HEK293 (cell line): ENCODE results near the gene NPW.

Source experiments
- CTCF ChIA-PET: fragments of 350-600 bp; formaldehyde crosslinking; extraction: SDS; loops from one replicate; lab custom pipeline; 2021; ENCODE audit warnings: antibody characterized with exemption; lab: Yijun Ruan, JAX
- POLR2A ChIA-PET: fragments of 300-600 bp; formaldehyde crosslinking; extraction: SDS; loops from one replicate; lab custom pipeline; 2020; ENCODE audit warnings: antibody characterized with exemption, inconsistent platforms; lab: Yijun Ruan, JAX
- H3K27ac ChIP-seq: fragments of 200-500 bp; sonication (Bioruptor generic); 2 replicates; pipeline ENCODE4 v1.5.1; 2014; ENCODE audit warnings: low read depth, low read length, control low read depth, inconsistent platforms; ENCODE audit errors: extremely low read depth
- H3K36me3 ChIP-seq, 2 experiments: fragments of 200-500 bp in 1 of 2; sonication (Bioruptor generic) in 1 of 2; 1 replicate in 1 of 2; 2 replicates in 1 of 2; pipeline ENCODE4 v1.5.1; 2014 to 2017; ENCODE audit warnings: inconsistent platforms in 2 of 2, low read length in 2 of 2; ENCODE audit not compliant: control insufficient read depth in 2 of 2, insufficient read depth in 1 of 2
- H3K4me1 ChIP-seq: fragments of 200-500 bp; sonication (Bioruptor generic); 2 replicates; pipeline ENCODE4 v1.5.1; 2014; ENCODE audit warnings: mild to moderate bottlenecking, low read length, inconsistent platforms; ENCODE audit not compliant: control insufficient read depth, insufficient read depth
- H3K4me3 ChIP-seq: 2 replicates; pipeline ENCODE4 v1.5.1; 2011; ENCODE audit warnings: low read depth, mild to moderate bottlenecking, control low read depth, low read length, moderate library complexity
- H3K9me3 ChIP-seq: fragments of 200-500 bp; sonication (Bioruptor generic); 2 replicates; pipeline ENCODE4 v1.5.1; 2014; ENCODE audit warnings: low read depth, low read length, inconsistent platforms; ENCODE audit not compliant: control insufficient read depth, insufficient read depth
- EGR2 ChIP-seq: fragments of 450-650 bp; formaldehyde crosslinking; IDR thresholded peaks from 2 replicates; pipeline ENCODE4 v1.5.1; 2016; ENCODE audit warnings: low read depth, missing biosample characterization, missing genetic modification characterization
- FEZF1 ChIP-seq: fragments of 450-650 bp; formaldehyde crosslinking; IDR thresholded peaks from 2 replicates; pipeline ENCODE4 v1.5.1; 2016; ENCODE audit warnings: missing biosample characterization, missing genetic modification characterization
- GLIS1 ChIP-seq: fragments of 450-650 bp; formaldehyde crosslinking; IDR thresholded peaks from 2 replicates; pipeline ENCODE4 v1.5.1; 2016; ENCODE audit warnings: missing biosample characterization, missing genetic modification characterization
- HOXC10 ChIP-seq: sonication (generic); formaldehyde crosslinking; IDR thresholded peaks from 2 replicates; pipeline ENCODE4 v1.8.1; 2023; ENCODE audit warnings: mild to moderate bottlenecking, missing genetic modification reagents
- KLF1 ChIP-seq: fragments of 450-650 bp; formaldehyde crosslinking; IDR thresholded peaks from 2 replicates; pipeline ENCODE4 v1.5.1; 2016; ENCODE audit warnings: missing biosample characterization, missing genetic modification characterization
- TCF7L2 ChIP-seq: IDR thresholded peaks from 2 replicates; pipeline ENCODE4 v1.6.1; 2011; ENCODE audit warnings: low read depth, mild to moderate bottlenecking, inconsistent platforms, low read length, moderate library complexity, borderline replicate concordance
- ZNF138 ChIP-seq: fragments of 450-650 bp; formaldehyde crosslinking; IDR thresholded peaks from 2 replicates; pipeline ENCODE4 v1.5.1; 2016; ENCODE audit warnings: missing biosample characterization, missing genetic modification characterization, borderline replicate concordance
- ZNF16 ChIP-seq: fragments of 450-650 bp; formaldehyde crosslinking; IDR thresholded peaks from 2 replicates; pipeline ENCODE4 v1.5.1; 2016; ENCODE audit warnings: low read depth, missing biosample characterization, missing genetic modification characterization
- ZNF2 ChIP-seq: fragments of 450-650 bp; formaldehyde crosslinking; IDR thresholded peaks from 2 replicates; pipeline ENCODE4 v1.5.1; 2016; ENCODE audit warnings: missing biosample characterization, missing genetic modification characterization
- ZNF211 ChIP-seq: fragments of 450-650 bp; formaldehyde crosslinking; IDR thresholded peaks from 2 replicates; pipeline ENCODE4 v1.5.1; 2016; ENCODE audit warnings: low read depth, missing biosample characterization, missing genetic modification characterization
- ZNF521 ChIP-seq: fragments of 450-650 bp; formaldehyde crosslinking; IDR thresholded peaks from 2 replicates; pipeline ENCODE4 v1.5.1; 2017; ENCODE audit warnings: missing biosample characterization, mild to moderate bottlenecking, missing genetic modification characterization
- ZNF544 ChIP-seq: fragments of 450-650 bp; formaldehyde crosslinking; IDR thresholded peaks from 2 replicates; pipeline ENCODE4 v1.5.0; 2017; ENCODE audit warnings: missing biosample characterization, missing genetic modification characterization
- ZNF549 ChIP-seq: fragments of 450-650 bp; IDR thresholded peaks from 2 replicates; pipeline ENCODE4 v1.5.1; 2018; ENCODE audit warnings: missing biosample characterization, missing genetic modification characterization, mild to moderate bottlenecking, inconsistent platforms, moderate library complexity
- ZNF561 ChIP-seq: fragments of 450-650 bp; IDR thresholded peaks from 2 replicates; pipeline ENCODE4 v1.5.1; 2018; ENCODE audit warnings: missing biosample characterization, missing genetic modification characterization, borderline replicate concordance
- ZNF571 ChIP-seq: fragments of 450-650 bp; formaldehyde crosslinking; IDR thresholded peaks from 2 replicates; pipeline ENCODE4 v1.5.0; 2017; ENCODE audit warnings: missing biosample characterization, missing genetic modification characterization
- ZNF585B ChIP-seq: fragments of 450-650 bp; formaldehyde crosslinking; IDR thresholded peaks from 2 replicates; pipeline ENCODE4 v1.5.1; 2016; ENCODE audit warnings: missing biosample characterization, missing genetic modification characterization
- ZNF76 ChIP-seq: fragments of 450-650 bp; formaldehyde crosslinking; IDR thresholded peaks from 2 replicates; pipeline ENCODE4; 2016; ENCODE audit warnings: low read depth, missing biosample characterization, missing genetic modification characterization, borderline replicate concordance
- TF ChIP-seq, protein P1 (sequence below): fragments of 450-650 bp; formaldehyde crosslinking; IDR thresholded peaks from 2 replicates; pipeline ENCODE4 v1.5.1; 2016; ENCODE audit warnings: missing biosample characterization, missing genetic modification characterization
- TF ChIP-seq, protein P2 (sequence below): fragments of 450-650 bp; formaldehyde crosslinking; IDR thresholded peaks from 2 replicates; pipeline ENCODE4 v1.5.1; 2017; ENCODE audit warnings: missing biosample characterization, missing genetic modification characterization
- TF ChIP-seq, protein P3 (sequence below): fragments of 450-650 bp; formaldehyde crosslinking; IDR thresholded peaks from 2 replicates; pipeline ENCODE4 v1.5.1; 2016; ENCODE audit warnings: missing biosample characterization, missing genetic modification characterization
- TF ChIP-seq, protein P4 (sequence below): IDR thresholded peaks from 2 replicates; pipeline ENCODE4 v1.6.1; 2011; ENCODE audit warnings: mild to moderate bottlenecking, low read depth, low read length, borderline replicate concordance
- TF ChIP-seq, protein P5 (sequence below): fragments of 450-650 bp; formaldehyde crosslinking; IDR thresholded peaks from 2 replicates; pipeline ENCODE4 v1.5.1; 2016; ENCODE audit warnings: missing biosample characterization, missing genetic modification characterization
- TF ChIP-seq, protein P6 (sequence below): fragments of 450-650 bp; formaldehyde crosslinking; IDR thresholded peaks from 2 replicates; pipeline ENCODE4 v1.5.1; 2016; ENCODE audit warnings: missing biosample characterization, missing genetic modification characterization, low read depth
- TF ChIP-seq, protein P7 (sequence below): fragments of 450-650 bp; formaldehyde crosslinking; IDR thresholded peaks from 2 replicates; pipeline ENCODE4 v1.5.1; 2016; ENCODE audit warnings: missing biosample characterization, missing genetic modification characterization
- TF ChIP-seq, protein P8 (sequence below): fragments of 450-650 bp; formaldehyde crosslinking; IDR thresholded peaks from 2 replicates; pipeline ENCODE4 v1.5.1; 2017; ENCODE audit warnings: missing biosample characterization, mild to moderate bottlenecking, missing genetic modification characterization, moderate library complexity

NPW gene

DNA sequence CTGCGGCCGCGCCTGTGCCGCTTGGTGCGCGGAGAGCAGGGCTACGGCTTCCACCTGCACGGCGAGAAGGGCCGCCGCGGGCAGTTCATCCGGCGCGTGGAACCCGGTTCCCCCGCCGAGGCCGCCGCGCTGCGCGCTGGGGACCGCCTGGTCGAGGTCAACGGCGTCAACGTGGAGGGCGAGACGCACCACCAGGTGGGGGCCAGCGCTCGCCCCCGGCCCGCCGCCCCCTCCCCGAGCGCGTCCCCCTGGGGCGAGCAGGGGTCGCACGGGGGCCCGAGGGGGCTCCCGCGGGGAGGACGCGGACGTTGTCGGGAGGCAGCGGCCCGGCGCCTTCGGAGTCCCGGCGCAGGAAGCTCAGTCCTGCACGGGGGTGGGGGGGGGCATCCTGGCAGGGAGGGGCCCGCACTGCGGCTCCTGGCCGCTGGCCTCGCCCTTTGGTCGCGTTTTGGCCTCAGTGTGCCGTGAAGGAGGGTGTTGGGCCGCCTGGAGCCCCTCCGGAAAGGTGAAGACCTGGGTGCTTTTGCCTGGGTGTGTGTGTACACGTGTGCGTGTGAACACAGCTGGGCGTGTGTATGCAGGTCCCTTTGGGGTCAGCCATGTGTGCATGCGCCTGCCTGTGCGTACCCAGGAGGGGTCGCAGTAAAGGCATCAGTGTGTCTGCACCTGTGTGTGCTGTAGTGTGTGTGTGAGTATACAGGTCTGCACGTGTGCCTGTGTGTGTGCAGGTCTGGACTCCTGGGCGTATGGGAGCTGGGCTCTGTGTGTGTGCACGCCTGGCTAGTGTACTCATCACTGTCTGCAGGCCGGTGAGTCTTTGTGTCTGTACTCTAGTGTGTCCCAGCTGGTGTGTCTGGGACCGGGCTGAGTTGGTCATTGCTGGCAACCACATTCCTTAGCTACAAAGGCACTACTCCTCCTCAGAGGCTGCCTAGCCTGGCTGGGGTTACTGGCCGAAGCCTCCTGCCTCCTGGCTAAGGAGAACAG, 7.7 kb downstream of the NPW start:
- peaks cover 3% of the 10 kb centered on the region; the same call in 1 of the 2 replicates for H3K4me1 ChIP-seq
- POLR2A ChIA-PET, result interaction anchor here (0.5 to 2.6 kb wide), 5 partner anchors 11 to 128 kb away, joined by 3 to 15 read pairs (median 6); partner anchors contain the start of genes NTHL1, TRAF7 and TSC2
- CTCF ChIA-PET, result interaction anchor here (0.5 to 2.1 kb wide), 4 partner anchors 11 to 1418 kb away, joined by 4 to 10 read pairs (median 5); no protein-coding TSS in a partner anchor
- H3K9me3 ChIP-seq, result no peaks in the 10 kb centered on the region
- peak overlapping the region; percentile 42 for H3K4me3 ChIP-seq
- peak overlapping the region; percentile 16; the same call in 1 of the 2 replicates for H3K27ac ChIP-seq
- H3K36me3 ChIP-seq, result peaks cover 0 to 4% of the 10 kb centered on the region in 2 experiments; a peak in 1 of 3 replicates
- TF ChIP-seq TCF7L2 (no peak), HOXC10 (no peak), ZNF544 (tag by site-specific recombination) (no peak), ZNF521 (tag by site-specific recombination) (no peak), ZNF549 (tag by site-specific recombination) (no peak), ZNF585B (tag by site-specific recombination) (no peak), ZNF2 (tag by site-specific recombination) (peak; percentile 82), ZNF561 (tag by site-specific recombination) (0 out of 2 replicates have a peak, but pooled peaks have one; percentile 32), ZNF211 (no peak), FEZF1 (no peak), KLF1 (tag by site-specific recombination) (peak; percentile 66), GLIS1 (tag by site-specific recombination) (no peak), ZNF76 (tag by site-specific recombination) (no peak), EGR2 (tag by site-specific recombination) (no peak), ZNF138 (no peak), ZNF16 (tag by site-specific recombination) (no peak), ZNF571 (tag by site-specific recombination) (no peak)
- TF ChIP-seq, protein P1, sequence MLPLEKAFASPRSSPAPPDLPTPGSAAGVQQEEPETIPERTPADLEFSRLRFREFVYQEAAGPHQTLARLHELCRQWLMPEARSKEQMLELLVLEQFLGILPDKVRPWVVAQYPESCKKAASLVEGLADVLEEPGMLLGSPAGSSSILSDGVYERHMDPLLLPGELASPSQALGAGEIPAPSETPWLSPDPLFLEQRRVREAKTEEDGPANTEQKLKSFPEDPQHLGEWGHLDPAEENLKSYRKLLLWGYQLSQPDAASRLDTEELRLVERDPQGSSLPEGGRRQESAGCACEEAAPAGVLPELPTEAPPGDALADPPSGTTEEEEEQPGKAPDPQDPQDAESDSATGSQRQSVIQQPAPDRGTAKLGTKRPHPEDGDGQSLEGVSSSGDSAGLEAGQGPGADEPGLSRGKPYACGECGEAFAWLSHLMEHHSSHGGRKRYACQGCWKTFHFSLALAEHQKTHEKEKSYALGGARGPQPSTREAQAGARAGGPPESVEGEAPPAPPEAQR (tag by site-specific recombination), result no peak
- TF ChIP-seq, protein P2, sequence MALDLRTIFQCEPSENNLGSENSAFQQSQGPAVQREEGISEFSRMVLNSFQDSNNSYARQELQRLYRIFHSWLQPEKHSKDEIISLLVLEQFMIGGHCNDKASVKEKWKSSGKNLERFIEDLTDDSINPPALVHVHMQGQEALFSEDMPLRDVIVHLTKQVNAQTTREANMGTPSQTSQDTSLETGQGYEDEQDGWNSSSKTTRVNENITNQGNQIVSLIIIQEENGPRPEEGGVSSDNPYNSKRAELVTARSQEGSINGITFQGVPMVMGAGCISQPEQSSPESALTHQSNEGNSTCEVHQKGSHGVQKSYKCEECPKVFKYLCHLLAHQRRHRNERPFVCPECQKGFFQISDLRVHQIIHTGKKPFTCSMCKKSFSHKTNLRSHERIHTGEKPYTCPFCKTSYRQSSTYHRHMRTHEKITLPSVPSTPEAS (tag by site-specific recombination), result peak; percentile 83
- TF ChIP-seq, protein P3, sequence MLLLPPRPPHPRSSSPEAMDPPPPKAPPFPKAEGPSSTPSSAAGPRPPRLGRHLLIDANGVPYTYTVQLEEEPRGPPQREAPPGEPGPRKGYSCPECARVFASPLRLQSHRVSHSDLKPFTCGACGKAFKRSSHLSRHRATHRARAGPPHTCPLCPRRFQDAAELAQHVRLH (tag by site-specific recombination), result no peak
- TF ChIP-seq, protein P4, sequence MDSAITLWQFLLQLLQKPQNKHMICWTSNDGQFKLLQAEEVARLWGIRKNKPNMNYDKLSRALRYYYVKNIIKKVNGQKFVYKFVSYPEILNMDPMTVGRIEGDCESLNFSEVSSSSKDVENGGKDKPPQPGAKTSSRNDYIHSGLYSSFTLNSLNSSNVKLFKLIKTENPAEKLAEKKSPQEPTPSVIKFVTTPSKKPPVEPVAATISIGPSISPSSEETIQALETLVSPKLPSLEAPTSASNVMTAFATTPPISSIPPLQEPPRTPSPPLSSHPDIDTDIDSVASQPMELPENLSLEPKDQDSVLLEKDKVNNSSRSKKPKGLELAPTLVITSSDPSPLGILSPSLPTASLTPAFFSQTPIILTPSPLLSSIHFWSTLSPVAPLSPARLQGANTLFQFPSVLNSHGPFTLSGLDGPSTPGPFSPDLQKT, result no peak
- TF ChIP-seq, protein P5, sequence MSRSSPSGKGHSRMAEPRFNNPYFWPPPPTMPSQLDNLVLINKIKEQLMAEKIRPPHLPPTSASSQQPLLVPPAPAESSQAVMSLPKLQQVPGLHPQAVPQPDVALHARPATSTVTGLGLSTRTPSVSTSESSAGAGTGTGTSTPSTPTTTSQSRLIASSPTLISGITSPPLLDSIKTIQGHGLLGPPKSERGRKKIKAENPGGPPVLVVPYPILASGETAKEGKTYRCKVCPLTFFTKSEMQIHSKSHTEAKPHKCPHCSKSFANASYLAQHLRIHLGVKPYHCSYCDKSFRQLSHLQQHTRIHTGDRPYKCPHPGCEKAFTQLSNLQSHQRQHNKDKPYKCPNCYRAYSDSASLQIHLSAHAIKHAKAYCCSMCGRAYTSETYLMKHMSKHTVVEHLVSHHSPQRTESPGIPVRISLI, result no peak
- TF ChIP-seq, protein P6, sequence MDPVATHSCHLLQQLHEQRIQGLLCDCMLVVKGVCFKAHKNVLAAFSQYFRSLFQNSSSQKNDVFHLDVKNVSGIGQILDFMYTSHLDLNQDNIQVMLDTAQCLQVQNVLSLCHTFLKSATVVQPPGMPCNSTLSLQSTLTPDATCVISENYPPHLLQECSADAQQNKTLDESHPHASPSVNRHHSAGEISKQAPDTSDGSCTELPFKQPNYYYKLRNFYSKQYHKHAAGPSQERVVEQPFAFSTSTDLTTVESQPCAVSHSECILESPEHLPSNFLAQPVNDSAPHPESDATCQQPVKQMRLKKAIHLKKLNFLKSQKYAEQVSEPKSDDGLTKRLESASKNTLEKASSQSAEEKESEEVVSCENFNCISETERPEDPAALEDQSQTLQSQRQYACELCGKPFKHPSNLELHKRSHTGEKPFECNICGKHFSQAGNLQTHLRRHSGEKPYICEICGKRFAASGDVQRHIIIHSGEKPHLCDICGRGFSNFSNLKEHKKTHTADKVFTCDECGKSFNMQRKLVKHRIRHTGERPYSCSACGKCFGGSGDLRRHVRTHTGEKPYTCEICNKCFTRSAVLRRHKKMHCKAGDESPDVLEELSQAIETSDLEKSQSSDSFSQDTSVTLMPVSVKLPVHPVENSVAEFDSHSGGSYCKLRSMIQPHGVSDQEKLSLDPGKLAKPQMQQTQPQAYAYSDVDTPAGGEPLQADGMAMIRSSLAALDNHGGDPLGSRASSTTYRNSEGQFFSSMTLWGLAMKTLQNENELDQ (tag by site-specific recombination), result no peak
- TF ChIP-seq, protein P7, sequence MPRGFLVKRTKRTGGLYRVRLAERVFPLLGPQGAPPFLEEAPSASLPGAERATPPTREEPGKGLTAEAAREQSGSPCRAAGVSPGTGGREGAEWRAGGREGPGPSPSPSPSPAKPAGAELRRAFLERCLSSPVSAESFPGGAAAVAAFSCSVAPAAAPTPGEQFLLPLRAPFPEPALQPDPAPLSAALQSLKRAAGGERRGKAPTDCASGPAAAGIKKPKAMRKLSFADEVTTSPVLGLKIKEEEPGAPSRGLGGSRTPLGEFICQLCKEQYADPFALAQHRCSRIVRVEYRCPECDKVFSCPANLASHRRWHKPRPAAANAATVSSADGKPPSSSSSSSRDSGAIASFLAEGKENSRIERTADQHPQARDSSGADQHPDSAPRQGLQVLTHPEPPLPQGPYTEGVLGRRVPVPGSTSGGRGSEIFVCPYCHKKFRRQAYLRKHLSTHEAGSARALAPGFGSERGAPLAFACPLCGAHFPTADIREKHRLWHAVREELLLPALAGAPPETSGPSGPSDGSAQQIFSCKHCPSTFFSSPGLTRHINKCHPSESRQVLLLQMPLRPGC (tag by site-specific recombination), result no peak
- TF ChIP-seq, protein P8, sequence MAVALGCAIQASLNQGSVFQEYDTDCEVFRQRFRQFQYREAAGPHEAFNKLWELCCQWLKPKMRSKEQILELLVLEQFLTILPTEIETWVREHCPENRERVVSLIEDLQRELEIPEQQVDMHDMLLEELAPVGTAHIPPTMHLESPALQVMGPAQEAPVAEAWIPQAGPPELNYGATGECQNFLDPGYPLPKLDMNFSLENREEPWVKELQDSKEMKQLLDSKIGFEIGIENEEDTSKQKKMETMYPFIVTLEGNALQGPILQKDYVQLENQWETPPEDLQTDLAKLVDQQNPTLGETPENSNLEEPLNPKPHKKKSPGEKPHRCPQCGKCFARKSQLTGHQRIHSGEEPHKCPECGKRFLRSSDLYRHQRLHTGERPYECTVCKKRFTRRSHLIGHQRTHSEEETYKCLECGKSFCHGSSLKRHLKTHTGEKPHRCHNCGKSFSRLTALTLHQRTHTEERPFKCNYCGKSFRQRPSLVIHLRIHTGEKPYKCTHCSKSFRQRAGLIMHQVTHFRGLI (tag by site-specific recombination), result no peak
